Measurements from ENCODE around the gene TARBP2. TPM values are rescaled to one million over a fixed set of nuclear protein-coding genes. Genes with fewer than 3 reads are reported as not detected.

The TARBP2 gene
- total and polyA plus RNA-seq, 4 donors, result 15.7 to 22.0 (median 18.4) TPM

GRCh38 chr12:53510181-53510812, 9.2 kb downstream of the TARBP2 start:
- no peak overlapping the region for H3K27ac ChIP-seq (ENCODE audit: low read depth in 1 of 2, low read length in 2 of 2)
- H3K4me3 ChIP-seq (ENCODE audit: low read depth in 1 of 3, low read length in 3 of 3), result no peak overlapping the region
- H3K4me1 ChIP-seq (ENCODE audit: control insufficient read depth in 4 of 4, insufficient read depth in 4 of 4, low read length in 3 of 4), result peaks cover 0 to 7% (median under 1%) of the 10 kb centered on the region in 4 donors
- no peaks in the 10 kb centered on the region for H3K27me3 ChIP-seq (ENCODE audit: control insufficient read depth in 4 of 4, insufficient read depth in 4 of 4, low read length in 3 of 4)
- peaks cover 1 to 48% (median 25%) of the 10 kb centered on the region in 4 donors for H3K36me3 ChIP-seq (ENCODE audit: control insufficient read depth in 4 of 4, insufficient read depth in 3 of 4, low read depth in 1 of 4, low read length in 3 of 4)
- no peak for DNase-seq (ENCODE audit: low spot score)
- TF ChIP-seq HNF4A (conservative IDR thresholded peaks at IDR 0.05) (no peak), RXRA (IDR thresholded peaks at IDR 0.05) (peak in 1 of 2 donors; percentile 5), MAX (IDR thresholded peaks at IDR 0.05) (no peak), JUND (IDR thresholded peaks at IDR 0.05) (no peak), FOXA1 (IDR thresholded peaks at IDR 0.05) (no peak), RAD21 (IDR thresholded peaks at IDR 0.05) (no peak), YY1 (IDR thresholded peaks at IDR 0.05) (peak; percentile 67), TAF1 (conservative IDR thresholded peaks at IDR 0.05) (no peak), ATF3 (IDR thresholded peaks at IDR 0.05) (no peak)
- H3K9ac ChIP-seq (ENCODE audit: low read depth in 1 of 2, low read length in 2 of 2), result no peak overlapping the region
- no peaks in the 10 kb centered on the region for H3K9me3 ChIP-seq (ENCODE audit: control insufficient read depth in 4 of 4, low read length in 3 of 4)
- WGBS, result 78% methylated on average over 9 of the region's 9 CpGs

- WGBS, result 73% methylated on average over 6 of the region's 6 CpGs
- peaks cover 0 to 3% (median under 1%) of the 10 kb centered on the region in 4 donors for H3K4me1 ChIP-seq (ENCODE audit: control insufficient read depth in 4 of 4, insufficient read depth in 4 of 4, low read length in 3 of 4)
- DNase-seq (ENCODE audit: low spot score), result no peak
- H3K9me3 ChIP-seq (ENCODE audit: control insufficient read depth in 4 of 4, low read length in 3 of 4), result no peaks in the 10 kb centered on the region
- H3K36me3 ChIP-seq (ENCODE audit: control insufficient read depth in 4 of 4, insufficient read depth in 3 of 4, low read depth in 1 of 4, low read length in 3 of 4), result peaks cover 4 to 58% (median 40%) of the 10 kb centered on the region in 4 donors
- no peak overlapping the region for H3K9ac ChIP-seq (ENCODE audit: low read depth in 1 of 2, low read length in 2 of 2)
- no peak overlapping the region for H3K4me3 ChIP-seq (ENCODE audit: low read depth in 1 of 3, low read length in 3 of 3)
- no peak overlapping the region for H3K27ac ChIP-seq (ENCODE audit: low read depth in 1 of 2, low read length in 2 of 2)
- H3K27me3 ChIP-seq (ENCODE audit: control insufficient read depth in 4 of 4, insufficient read depth in 4 of 4, low read length in 3 of 4), result no peaks in the 10 kb centered on the region
- TF ChIP-seq CTCF (IDR thresholded peaks at IDR 0.05; ENCODE audit: low read depth, low read length, missing input control), result no peak
- no peak for TF ChIP-seq REST (IDR thresholded peaks at IDR 0.05)
- TF ChIP-seq TAF1 (conservative IDR thresholded peaks at IDR 0.05), result no peak
- TF ChIP-seq RAD21 (IDR thresholded peaks at IDR 0.05), result no peak
- no peak for TF ChIP-seq SP1 (IDR thresholded peaks at IDR 0.05)
- no peak for TF ChIP-seq FOXA2 (IDR thresholded peaks at IDR 0.05)
Measured at GRCh38 chr12:53513712-53514410, 12.8 kb downstream of the TARBP2 start.

All from liver (tissue), 9 donors.